Epithelial cell of esophagus (primary cell): Measurements from ENCODE around the gene TMEM163.

Source experiments
- DNase-seq: peaks from one replicate; pipeline ENCODE4 v3.0.0; 2010; ENCODE audit warnings: low read depth
- H3K4me3 ChIP-seq: 2 replicates; pipeline ENCODE4 v1.5.1; 2011; ENCODE audit warnings: mild to moderate bottlenecking, low read length, control low read depth
- TF ChIP-seq, protein P1 (sequence below): IDR thresholded peaks from 2 replicates; pipeline ENCODE4 v1.5.1; 2011; ENCODE audit warnings: low read depth, mild to moderate bottlenecking, low read length, control low read depth, inconsistent platforms; ENCODE audit not compliant: insufficient read depth; ENCODE audit errors: missing control alignments

TMEM163 gene

DNA sequence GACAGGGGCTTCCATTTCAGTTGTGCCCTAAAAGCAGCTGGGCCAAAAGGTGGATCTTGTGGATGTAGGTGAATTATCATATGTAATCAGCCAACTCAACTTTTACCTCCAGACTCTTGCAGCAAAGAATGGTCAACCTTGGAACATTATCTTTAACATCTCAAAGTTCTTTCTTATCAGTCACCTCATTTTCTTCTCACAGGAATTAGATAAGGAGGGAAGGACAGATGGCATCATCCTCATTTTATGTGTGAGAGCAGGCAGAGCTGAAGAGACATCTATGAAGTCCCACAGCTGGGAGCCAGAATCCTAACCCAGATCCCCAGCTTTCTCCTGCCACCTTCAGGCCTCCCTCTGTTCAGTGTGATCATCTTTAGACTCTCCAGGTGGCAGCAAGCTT, 282.9 kb downstream of the TMEM163 start:
- no peak overlapping the region for H3K4me3 ChIP-seq
- TF ChIP-seq, protein P1, sequence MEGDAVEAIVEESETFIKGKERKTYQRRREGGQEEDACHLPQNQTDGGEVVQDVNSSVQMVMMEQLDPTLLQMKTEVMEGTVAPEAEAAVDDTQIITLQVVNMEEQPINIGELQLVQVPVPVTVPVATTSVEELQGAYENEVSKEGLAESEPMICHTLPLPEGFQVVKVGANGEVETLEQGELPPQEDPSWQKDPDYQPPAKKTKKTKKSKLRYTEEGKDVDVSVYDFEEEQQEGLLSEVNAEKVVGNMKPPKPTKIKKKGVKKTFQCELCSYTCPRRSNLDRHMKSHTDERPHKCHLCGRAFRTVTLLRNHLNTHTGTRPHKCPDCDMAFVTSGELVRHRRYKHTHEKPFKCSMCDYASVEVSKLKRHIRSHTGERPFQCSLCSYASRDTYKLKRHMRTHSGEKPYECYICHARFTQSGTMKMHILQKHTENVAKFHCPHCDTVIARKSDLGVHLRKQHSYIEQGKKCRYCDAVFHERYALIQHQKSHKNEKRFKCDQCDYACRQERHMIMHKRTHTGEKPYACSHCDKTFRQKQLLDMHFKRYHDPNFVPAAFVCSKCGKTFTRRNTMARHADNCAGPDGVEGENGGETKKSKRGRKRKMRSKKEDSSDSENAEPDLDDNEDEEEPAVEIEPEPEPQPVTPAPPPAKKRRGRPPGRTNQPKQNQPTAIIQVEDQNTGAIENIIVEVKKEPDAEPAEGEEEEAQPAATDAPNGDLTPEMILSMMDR = no peak
- DNase-seq = no peak

DNA sequence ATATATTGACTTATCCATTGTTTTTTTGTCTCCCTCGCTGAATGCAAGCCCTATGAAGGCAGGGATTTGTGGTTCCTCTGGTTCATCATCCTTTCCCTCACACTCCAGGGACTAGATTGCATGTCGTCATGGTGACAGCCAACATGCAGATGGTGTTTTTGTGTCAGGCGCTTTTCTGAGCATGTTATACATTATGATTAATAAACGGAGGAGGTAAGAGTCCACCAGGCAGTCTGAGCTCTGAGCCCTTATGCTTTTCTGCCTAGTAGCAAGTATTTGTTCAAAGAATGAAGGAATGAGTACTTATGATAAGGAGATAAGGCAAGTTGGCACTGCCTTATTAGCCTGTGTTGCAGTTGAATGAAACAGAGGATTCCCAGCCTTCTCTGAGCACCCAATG, 283.3 kb downstream of the TMEM163 start:
- H3K4me3 ChIP-seq = no peak overlapping the region
- TF ChIP-seq, protein P1 = no peak
- no peak for DNase-seq

DNA sequence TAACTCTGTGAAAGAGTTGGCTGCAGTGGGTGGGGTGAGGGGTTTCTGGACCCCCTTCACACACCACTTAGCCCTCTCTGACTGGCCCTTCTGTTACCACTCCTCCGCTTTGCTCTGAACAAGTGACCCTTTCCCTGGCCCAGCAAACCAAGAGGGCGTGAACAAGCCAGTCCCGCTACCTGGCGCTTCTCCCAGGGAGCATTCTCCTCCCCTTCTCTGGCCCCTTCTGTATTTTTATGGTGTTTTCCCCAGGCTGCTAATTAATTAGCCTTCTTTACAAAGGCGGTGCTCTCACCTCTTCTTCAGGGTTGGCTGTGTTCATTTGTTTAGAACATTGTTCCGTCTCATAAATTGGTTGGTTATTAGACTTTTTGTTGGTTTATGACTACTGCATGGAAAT, 284.8 kb downstream of the TMEM163 start:
- TF ChIP-seq, protein P1 = no peak
- H3K4me3 ChIP-seq = no peak overlapping the region
- DNase-seq = no peak

DNA sequence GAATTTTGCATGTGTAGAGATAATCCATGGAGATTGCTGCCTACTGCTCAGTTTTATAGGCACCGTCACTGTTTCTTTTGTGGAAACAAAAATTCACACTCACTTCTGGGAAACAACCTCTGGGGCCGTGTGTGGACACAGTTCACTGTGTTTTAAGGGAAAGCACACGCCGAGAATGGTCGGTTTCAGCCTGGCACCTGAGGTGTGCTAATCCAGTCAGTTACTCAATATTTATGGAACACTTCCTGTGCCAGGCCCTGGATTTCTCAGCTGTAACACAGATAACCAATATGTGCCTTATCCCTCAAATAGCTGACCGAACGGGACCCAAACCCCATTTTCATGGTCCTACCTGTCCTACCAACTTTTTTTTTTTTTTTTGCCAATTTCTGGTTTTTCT, 285.3 kb downstream of the TMEM163 start:
- DNase-seq = no peak
- TF ChIP-seq, protein P1 = no peak
- H3K4me3 ChIP-seq = no peak overlapping the region

DNA sequence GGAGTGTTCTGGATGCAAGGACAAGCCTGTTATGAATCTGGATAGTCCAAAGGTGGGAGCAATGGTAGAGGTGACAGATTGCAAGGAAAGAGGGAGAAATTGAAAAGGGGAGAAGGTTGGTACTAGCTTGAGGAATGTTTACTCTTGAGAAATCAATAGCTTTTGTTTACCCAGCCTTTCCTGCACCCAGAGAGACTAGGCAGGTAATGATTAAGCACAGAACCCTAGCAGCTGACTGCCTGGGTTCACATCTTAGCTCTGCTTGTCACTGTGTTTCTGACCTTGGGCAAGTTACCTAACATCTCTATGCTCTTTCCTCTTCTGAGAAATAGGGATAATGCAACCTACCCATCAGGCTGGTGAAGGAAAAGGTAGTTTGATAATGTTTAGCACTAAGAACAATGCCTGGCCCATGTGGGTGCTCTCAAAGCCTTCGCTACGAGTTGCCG, 286.3 kb downstream of the TMEM163 start:
- TF ChIP-seq, protein P1 = no peak

DNA sequence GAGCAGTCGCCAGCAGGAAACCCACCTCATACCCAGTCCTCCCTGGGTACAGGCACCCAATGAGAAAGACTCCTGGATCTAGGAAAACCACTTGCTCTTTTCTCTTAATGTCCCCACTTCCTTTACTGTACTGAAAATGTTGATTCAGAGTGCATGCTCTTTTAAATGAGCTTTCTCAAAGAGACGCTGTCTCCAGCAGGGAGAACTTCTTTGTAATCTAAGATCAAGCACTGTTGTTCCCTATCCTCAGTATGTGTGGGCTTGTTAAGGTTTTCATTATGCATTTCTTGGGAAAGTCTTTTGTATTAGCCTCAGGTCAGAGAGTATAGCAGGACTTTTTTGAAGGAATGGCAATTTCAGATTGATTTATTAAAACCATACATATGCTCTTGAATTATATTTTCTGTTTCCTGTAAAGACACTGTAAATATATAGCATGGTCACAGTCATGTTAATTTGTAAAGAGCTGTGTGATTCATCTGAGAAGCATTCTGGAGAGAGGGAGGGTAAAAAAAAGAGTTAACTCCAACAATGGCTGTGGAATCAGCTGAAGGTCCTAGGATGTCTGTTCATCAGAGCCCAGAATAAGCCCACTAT, 286.9 kb downstream of the TMEM163 start:
- peak; percentile 53 for DNase-seq
- H3K4me3 ChIP-seq = no peak overlapping the region
- TF ChIP-seq, protein P1 = no peak

More for the DNA sequence above, 286.3 kb downstream of the TMEM163 start:
- peak; percentile 65 for DNase-seq
- no peak overlapping the region for H3K4me3 ChIP-seq

DNA sequence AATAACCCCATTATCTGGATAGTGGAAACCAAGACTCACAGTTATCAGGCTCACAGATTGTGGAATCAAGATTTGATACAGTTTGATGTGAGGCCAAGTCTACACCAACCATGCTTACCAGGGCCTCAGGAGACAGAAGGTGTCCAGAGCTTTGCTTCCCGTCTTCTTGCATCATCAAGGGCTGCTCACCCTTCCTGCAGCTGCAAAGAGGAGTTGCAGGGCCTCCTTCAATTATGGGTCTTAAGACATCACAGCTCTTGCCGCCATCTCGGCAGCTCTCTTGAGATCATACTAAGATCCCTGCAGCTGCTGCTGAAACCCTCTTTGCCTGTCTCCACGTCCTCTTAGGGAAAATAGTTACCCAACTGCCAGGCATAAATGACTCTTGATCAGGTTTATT, 288.9 kb downstream of the TMEM163 start:
- TF ChIP-seq, protein P1 = no peak
- no peak overlapping the region for H3K4me3 ChIP-seq
- DNase-seq = no peak
